ENCODE measurements around the gene CNN2.

- TF ChIP-seq, protein P1, sequence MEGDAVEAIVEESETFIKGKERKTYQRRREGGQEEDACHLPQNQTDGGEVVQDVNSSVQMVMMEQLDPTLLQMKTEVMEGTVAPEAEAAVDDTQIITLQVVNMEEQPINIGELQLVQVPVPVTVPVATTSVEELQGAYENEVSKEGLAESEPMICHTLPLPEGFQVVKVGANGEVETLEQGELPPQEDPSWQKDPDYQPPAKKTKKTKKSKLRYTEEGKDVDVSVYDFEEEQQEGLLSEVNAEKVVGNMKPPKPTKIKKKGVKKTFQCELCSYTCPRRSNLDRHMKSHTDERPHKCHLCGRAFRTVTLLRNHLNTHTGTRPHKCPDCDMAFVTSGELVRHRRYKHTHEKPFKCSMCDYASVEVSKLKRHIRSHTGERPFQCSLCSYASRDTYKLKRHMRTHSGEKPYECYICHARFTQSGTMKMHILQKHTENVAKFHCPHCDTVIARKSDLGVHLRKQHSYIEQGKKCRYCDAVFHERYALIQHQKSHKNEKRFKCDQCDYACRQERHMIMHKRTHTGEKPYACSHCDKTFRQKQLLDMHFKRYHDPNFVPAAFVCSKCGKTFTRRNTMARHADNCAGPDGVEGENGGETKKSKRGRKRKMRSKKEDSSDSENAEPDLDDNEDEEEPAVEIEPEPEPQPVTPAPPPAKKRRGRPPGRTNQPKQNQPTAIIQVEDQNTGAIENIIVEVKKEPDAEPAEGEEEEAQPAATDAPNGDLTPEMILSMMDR (IDR thresholded peaks at IDR 0.05), result no peak
- TF ChIP-seq EP300 (IDR thresholded peaks at IDR 0.05), result no peak
Measured at GRCh38 chr19:1045247-1045603, 18.8 kb downstream of the CNN2 start.
